ENCODE data around the gene LEMD1. TPM values are rescaled to one million over a fixed set of nuclear protein-coding genes. Genes with fewer than 3 reads are reported as not detected.
A peak's percentile ranks its signal among the peaks of the same experiment; 100 is the strongest.

LEMD1 gene
- total and polyA plus RNA-seq, 10 donors = not detected

DNA sequence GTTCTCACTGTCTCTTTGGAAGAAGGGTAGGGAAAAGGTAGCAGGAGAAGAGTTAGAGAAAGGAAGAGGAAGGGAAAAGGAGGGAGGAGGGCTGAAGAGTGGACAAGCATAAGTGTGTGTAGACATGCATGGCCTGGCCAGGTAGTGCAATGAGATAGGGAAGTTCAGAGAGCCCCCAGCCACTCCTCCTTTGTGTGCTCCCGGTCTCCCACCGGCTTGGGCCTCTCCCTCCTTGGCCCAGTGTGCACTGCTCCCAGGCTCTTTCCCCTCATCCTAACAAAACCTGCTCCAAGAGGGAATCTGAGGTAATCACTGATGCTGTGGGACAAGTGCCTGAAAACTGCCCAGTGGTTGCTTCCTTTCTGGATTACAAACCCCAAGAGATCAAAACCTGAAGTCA is 10.3 kb upstream of the LEMD1 start:
- H3K27ac ChIP-seq = no peak overlapping the region
- H3K4me3 ChIP-seq = no peak overlapping the region
- no peak for DNase-seq
- intact Hi-C loops (cut with DNase I; ENCODE audit: low total_unique reads) = no loop called here
- H3K36me3 ChIP-seq = no peaks in the 10 kb centered on the region
- no peaks in the 10 kb centered on the region for H3K9me3 ChIP-seq
- peaks cover 0 to 27% (median 0%) of the 10 kb centered on the region in 7 donors for H3K27me3 ChIP-seq (replicated peaks in 1 of 7)
- peaks cover 0 to 40% (median 29%) of the 10 kb centered on the region in 6 donors for H3K4me1 ChIP-seq
- WGBS, 5 donors = 66 to 85% (median 75%) methylated on average over 2 of the region's 2 CpGs
- no peak for TF ChIP-seq POLR2A (IDR thresholded peaks at IDR 0.05)
- TF ChIP-seq, protein P1, sequence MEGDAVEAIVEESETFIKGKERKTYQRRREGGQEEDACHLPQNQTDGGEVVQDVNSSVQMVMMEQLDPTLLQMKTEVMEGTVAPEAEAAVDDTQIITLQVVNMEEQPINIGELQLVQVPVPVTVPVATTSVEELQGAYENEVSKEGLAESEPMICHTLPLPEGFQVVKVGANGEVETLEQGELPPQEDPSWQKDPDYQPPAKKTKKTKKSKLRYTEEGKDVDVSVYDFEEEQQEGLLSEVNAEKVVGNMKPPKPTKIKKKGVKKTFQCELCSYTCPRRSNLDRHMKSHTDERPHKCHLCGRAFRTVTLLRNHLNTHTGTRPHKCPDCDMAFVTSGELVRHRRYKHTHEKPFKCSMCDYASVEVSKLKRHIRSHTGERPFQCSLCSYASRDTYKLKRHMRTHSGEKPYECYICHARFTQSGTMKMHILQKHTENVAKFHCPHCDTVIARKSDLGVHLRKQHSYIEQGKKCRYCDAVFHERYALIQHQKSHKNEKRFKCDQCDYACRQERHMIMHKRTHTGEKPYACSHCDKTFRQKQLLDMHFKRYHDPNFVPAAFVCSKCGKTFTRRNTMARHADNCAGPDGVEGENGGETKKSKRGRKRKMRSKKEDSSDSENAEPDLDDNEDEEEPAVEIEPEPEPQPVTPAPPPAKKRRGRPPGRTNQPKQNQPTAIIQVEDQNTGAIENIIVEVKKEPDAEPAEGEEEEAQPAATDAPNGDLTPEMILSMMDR (IDR thresholded peaks at IDR 0.05 in 8 of 11, conservative IDR thresholded peaks at IDR 0.05 in 3 of 11) = no peak
- no peak for TF ChIP-seq POLR2AphosphoS5 (IDR thresholded peaks at IDR 0.05)

DNA sequence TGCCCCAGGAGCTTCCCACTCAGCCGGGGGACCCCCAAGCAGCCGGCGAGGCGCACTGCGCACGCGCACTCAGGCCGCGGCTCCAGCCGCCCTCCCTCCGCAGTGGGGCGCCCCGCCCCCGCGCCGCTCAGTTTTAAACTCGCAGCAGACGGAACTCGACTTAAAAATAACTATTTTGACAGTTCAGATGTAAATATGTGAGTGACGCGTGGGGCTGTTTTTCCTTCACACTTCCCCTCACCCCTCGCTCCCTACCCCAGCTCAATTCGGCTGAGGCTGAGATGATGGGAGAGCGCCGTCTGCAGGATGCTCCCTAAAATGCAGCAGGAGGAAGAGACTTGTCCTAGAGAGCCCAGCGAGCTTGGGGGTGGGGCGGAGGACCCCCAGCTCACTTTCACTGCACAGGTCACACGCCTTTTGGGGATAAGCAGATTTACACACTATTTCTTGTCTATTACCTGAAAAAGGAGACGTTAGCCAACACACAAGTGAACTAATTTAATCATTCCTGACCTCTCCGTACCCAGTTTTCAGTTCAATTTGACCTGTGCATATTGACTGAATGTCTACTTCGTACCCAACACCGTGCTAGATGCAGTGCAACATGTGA is 8.9 kb upstream of the LEMD1 start:
- H3K27me3 ChIP-seq (replicated peaks in 1 of 7) = peaks cover 0 to 22% (median 0%) of the 10 kb centered on the region in 7 donors
- WGBS, 5 donors = 7 to 9% (median 7%) methylated on average over 31 to 32 of the region's 32 CpGs
- H3K27ac ChIP-seq = peak overlapping the region in 1 of 8 donors; percentile 53
- TF ChIP-seq POLR2AphosphoS5 (IDR thresholded peaks at IDR 0.05) (peak in 1 of 3 donors; percentile 15), POLR2A (IDR thresholded peaks at IDR 0.05) (no peak)
- TF ChIP-seq, protein P1 (IDR thresholded peaks at IDR 0.05 in 8 of 11, conservative IDR thresholded peaks at IDR 0.05 in 3 of 11) = peak in 10 of 11 experiments; percentile 36 to 79 (median 68)
- DNase-seq = peak; percentile 84
- intact Hi-C loops (cut with DNase I; ENCODE audit: low total_unique reads) = no loop called here
- H3K4me1 ChIP-seq = peaks cover 0 to 27% (median 22%) of the 10 kb centered on the region in 6 donors
- no peaks in the 10 kb centered on the region for H3K36me3 ChIP-seq
- H3K4me3 ChIP-seq = peak overlapping the region; percentile 22 to 73 (median 38)
- H3K9me3 ChIP-seq = no peaks in the 10 kb centered on the region

DNA sequence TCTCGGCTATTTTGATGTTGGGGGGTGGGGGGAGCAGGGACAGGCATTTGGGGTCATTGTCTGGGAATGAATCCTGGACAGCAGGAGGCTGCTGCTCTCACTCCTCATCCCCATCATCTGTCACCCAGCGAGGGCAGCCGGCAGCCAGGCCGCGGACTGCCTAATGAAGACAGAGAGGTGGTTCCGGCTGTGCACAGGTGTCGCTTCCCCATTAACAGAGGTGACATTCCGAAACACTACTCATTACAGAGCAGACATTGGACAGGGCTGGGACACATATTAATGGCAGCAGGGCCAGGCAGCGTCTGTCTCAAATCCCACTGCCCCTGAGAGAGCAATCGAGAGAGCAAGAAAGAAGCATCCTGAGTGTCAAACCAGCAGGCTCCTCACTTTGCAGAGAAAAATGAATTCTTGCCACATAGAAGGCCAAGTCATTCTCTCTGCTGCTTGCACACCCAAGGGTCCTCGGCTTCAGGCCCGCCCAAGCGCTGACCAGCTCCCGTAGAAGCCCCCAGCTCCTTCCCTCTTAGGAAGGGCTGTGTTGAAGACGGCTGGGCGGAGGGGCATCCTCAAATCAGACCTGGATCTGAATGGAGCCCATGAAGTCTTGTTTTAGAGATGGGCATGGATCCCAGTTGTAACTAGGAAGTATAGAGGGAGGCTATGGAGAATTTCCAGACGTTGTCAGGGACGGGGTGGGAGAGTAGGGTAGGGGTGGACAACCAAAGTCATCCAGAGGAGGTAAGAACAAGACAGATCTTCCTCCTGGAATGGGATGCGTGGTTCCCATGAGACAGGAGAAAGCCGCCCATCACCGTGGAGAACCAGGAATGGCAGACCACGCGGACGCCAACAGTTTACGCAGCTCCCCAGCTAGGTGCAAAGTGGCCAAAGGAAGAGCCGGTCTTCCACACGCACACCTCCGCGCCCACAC is 8.2 kb upstream of the LEMD1 start:
- H3K27ac ChIP-seq = peak overlapping the region in 1 of 8 donors; percentile 53
- peaks cover 0 to 25% (median 0%) of the 10 kb centered on the region in 7 donors for H3K27me3 ChIP-seq (replicated peaks in 1 of 7)
- intact Hi-C loops (cut with DNase I; ENCODE audit: low total_unique reads) = no loop called here
- peak overlapping the region; percentile 22 to 73 (median 38) for H3K4me3 ChIP-seq
- H3K4me1 ChIP-seq = peaks cover 0 to 20% (median 15%) of the 10 kb centered on the region in 6 donors
- H3K36me3 ChIP-seq = no peaks in the 10 kb centered on the region
- WGBS, 5 donors = 60 to 73% (median 66%) methylated on average over 29 of the region's 29 CpGs
- no peaks in the 10 kb centered on the region for H3K9me3 ChIP-seq
- DNase-seq = peak; percentile 71
- no peak for TF ChIP-seq POLR2AphosphoS5 (IDR thresholded peaks at IDR 0.05)
- no peak for TF ChIP-seq POLR2A (IDR thresholded peaks at IDR 0.05)
- TF ChIP-seq, protein P1 (IDR thresholded peaks at IDR 0.05 in 8 of 11, conservative IDR thresholded peaks at IDR 0.05 in 3 of 11) = no peak

All from spleen (tissue), 11 donors.